DOHH2 (cell line): ENCODE results near the gene SPIRE2.

Experiments used
- EZH2phosphoT487 ChIP-seq: fragments of 200-600 bp; sonication (generic); IDR thresholded peaks from 2 replicates; pipeline ENCODE4 v1.6.1; 2017; ENCODE audit warnings: borderline replicate concordance, mild to moderate bottlenecking, antibody characterized with exemption, low read length, moderate library complexity, mixed read lengths
- TF ChIP-seq, protein P1 (sequence below): fragments of 200-600 bp; sonication (generic); IDR thresholded peaks from one replicate; pipeline ENCODE4 v1.5.1; 2014; ENCODE audit warnings: antibody characterized with exemption, mild to moderate bottlenecking, low read depth, low read length; ENCODE audit not compliant: poor library complexity, severe bottlenecking

DNA sequence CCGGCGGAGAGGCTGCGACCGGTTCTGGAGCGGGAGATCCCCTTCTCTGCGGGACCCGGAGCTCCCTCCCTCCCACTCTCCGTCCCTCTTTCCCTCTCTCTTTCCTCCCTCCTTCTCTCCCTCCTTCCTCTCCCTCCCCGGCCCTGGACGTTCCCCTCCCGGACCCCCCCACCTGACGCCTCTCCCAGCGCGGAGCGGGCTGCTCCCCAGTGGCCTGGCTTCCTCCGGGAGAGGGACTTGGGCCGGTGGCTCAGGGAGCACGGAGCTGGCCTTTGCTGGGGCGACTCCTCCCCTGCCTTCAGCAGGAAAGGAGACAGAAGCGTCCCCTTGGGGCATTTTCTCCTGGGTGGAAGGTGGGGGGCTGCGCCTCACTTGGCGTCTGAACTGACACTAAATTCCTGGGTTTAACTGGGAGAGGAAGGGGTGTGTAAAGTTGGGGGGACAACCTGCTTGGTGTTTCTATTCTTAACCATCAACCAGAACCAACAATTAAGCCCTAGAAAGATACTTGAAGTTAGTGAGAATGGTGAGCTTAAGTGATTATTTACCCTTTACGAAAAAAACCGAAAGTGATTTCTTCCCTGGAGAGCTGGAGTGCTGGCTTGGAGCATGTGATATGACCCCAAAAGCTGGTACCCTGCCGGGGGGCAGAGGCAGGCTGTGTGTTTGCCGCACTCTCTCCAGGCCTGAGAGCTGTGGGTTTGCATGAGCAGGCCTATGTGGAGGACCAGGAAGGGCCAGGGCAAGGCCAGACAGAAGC lies 775 bp downstream of the SPIRE2 start:
- TF ChIP-seq, protein P1, sequence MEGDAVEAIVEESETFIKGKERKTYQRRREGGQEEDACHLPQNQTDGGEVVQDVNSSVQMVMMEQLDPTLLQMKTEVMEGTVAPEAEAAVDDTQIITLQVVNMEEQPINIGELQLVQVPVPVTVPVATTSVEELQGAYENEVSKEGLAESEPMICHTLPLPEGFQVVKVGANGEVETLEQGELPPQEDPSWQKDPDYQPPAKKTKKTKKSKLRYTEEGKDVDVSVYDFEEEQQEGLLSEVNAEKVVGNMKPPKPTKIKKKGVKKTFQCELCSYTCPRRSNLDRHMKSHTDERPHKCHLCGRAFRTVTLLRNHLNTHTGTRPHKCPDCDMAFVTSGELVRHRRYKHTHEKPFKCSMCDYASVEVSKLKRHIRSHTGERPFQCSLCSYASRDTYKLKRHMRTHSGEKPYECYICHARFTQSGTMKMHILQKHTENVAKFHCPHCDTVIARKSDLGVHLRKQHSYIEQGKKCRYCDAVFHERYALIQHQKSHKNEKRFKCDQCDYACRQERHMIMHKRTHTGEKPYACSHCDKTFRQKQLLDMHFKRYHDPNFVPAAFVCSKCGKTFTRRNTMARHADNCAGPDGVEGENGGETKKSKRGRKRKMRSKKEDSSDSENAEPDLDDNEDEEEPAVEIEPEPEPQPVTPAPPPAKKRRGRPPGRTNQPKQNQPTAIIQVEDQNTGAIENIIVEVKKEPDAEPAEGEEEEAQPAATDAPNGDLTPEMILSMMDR: no peak
- no peak for TF ChIP-seq EZH2phosphoT487
